ENCODE data around the gene TSPAN5. TPM values are rescaled to one million over a fixed set of nuclear protein-coding genes. Genes with fewer than 3 reads are reported as not detected.

The TSPAN5 gene
- total and polyA plus RNA-seq, 3 experiments from 2014 or later: 15.9 to 29.7 (median 16.7) TPM

GRCh38 chr4:98653890-98654867 lies 4.2 kb downstream of the TSPAN5 start:
- H3K4me1 ChIP-seq (ENCODE audit: insufficient read depth, low read length): peaks cover 30% of the 10 kb centered on the region
- CTCF ChIA-PET: interaction anchor here (1.1 kb wide), 1 partner anchor 15 kb away, joined by 3 read pairs; no protein-coding TSS in a partner anchor
- no peaks in the 10 kb centered on the region for H3K36me3 ChIP-seq (ENCODE audit: insufficient read depth, low read length)
- H3K27ac ChIP-seq (ENCODE audit: low read depth, low read length): no peak overlapping the region
- H3K4me3 ChIP-seq (ENCODE audit: low read length): no peak overlapping the region
- Mint-ChIP-seq H3K9me3 (no peaks in the 10 kb centered on the region), H3K27ac (peak overlapping the region in 2 of 8 donors; percentile 32 to 36), H3K4me1 (peaks cover 41 to 73% (median 61%) of the 10 kb centered on the region in 3 donors), H3K4me3 (peak overlapping the region in 1 of 7 donors; percentile 70), H3K36me3 (peaks cover 0 to 8% (median 0%) of the 10 kb centered on the region in 3 donors), H3K27me3 (no peaks in the 10 kb centered on the region)
- H3K9me3 ChIP-seq (ENCODE audit: low read length): no peaks in the 10 kb centered on the region
- POLR2A ChIA-PET: no interaction called here
- no peak for DNase-seq
- no peaks in the 10 kb centered on the region for H3K27me3 ChIP-seq (ENCODE audit: insufficient read depth, low read length, poor library complexity, severe bottlenecking)

- H3K27me3 ChIP-seq (ENCODE audit: insufficient read depth, low read length, poor library complexity, severe bottlenecking): no peaks in the 10 kb centered on the region
- H3K4me1 Mint-ChIP-seq: peaks cover 39 to 72% (median 56%) of the 10 kb centered on the region in 3 donors
- CTCF ChIA-PET: no interaction called here
- no peaks in the 10 kb centered on the region for H3K9me3 ChIP-seq (ENCODE audit: low read length)
- peaks cover 27% of the 10 kb centered on the region for H3K4me1 ChIP-seq (ENCODE audit: insufficient read depth, low read length)
- no peak for DNase-seq
- H3K4me3 ChIP-seq (ENCODE audit: low read length): no peak overlapping the region
- H3K36me3 Mint-ChIP-seq: peaks cover 0 to 7% (median 0%) of the 10 kb centered on the region in 3 donors
- no peaks in the 10 kb centered on the region for H3K27me3 Mint-ChIP-seq
- no peaks in the 10 kb centered on the region for H3K9me3 Mint-ChIP-seq
- H3K27ac Mint-ChIP-seq: no peak overlapping the region
- POLR2A ChIA-PET: no interaction called here
- no peak overlapping the region for H3K27ac ChIP-seq (ENCODE audit: low read depth, low read length)
- H3K36me3 ChIP-seq (ENCODE audit: insufficient read depth, low read length): no peaks in the 10 kb centered on the region
- H3K4me3 Mint-ChIP-seq: no peak overlapping the region
Observed at GRCh38 chr4:98652996-98653395, 5.4 kb downstream of the TSPAN5 start.

GRCh38 chr4:98648602-98649001 lies 9.8 kb downstream of the TSPAN5 start:
- POLR2A ChIA-PET: interaction anchor here (1.1 kb wide), 1 partner anchor 10 kb away, joined by 4 read pairs; the partner anchor contains the start of gene TSPAN5
- Histone ChIP-seq H3K4me3 (ENCODE audit: low read length) (no peak overlapping the region), H3K9me3 (ENCODE audit: low read length) (no peaks in the 10 kb centered on the region), H3K27me3 (ENCODE audit: insufficient read depth, low read length, poor library complexity, severe bottlenecking) (no peaks in the 10 kb centered on the region), H3K36me3 (ENCODE audit: insufficient read depth, low read length) (no peaks in the 10 kb centered on the region), H3K27ac (ENCODE audit: low read depth, low read length) (no peak overlapping the region), H3K4me1 (ENCODE audit: insufficient read depth, low read length) (peaks cover 10% of the 10 kb centered on the region)
- peak overlapping the region in 1 of 8 donors; percentile 40 for H3K27ac Mint-ChIP-seq
- CTCF ChIA-PET: interaction anchor here (1.1 kb wide), 1 partner anchor 9 kb away, joined by 5 read pairs; no protein-coding TSS in a partner anchor
- no peak overlapping the region for H3K4me3 Mint-ChIP-seq
- no peaks in the 10 kb centered on the region for H3K36me3 Mint-ChIP-seq
- H3K4me1 Mint-ChIP-seq: peaks cover 19 to 63% (median 37%) of the 10 kb centered on the region in 3 donors
- H3K27me3 Mint-ChIP-seq: no peaks in the 10 kb centered on the region
- DNase-seq: no peak
- H3K9me3 Mint-ChIP-seq: no peaks in the 10 kb centered on the region

GRCh38 chr4:98646422-98646821 lies 12.0 kb downstream of the TSPAN5 start:
- no peaks in the 10 kb centered on the region for H3K27me3 ChIP-seq (ENCODE audit: insufficient read depth, low read length, poor library complexity, severe bottlenecking)
- H3K9me3 Mint-ChIP-seq: no peaks in the 10 kb centered on the region
- H3K4me1 ChIP-seq (ENCODE audit: insufficient read depth, low read length): peaks cover 26% of the 10 kb centered on the region
- H3K27ac Mint-ChIP-seq: peak overlapping the region in 1 of 8 donors; percentile 13
- POLR2A ChIA-PET: no interaction called here
- no peak overlapping the region for H3K4me3 ChIP-seq (ENCODE audit: low read length)
- no peaks in the 10 kb centered on the region for H3K36me3 ChIP-seq (ENCODE audit: insufficient read depth, low read length)
- DNase-seq: no peak
- no peak overlapping the region for H3K27ac ChIP-seq (ENCODE audit: low read depth, low read length)
- H3K9me3 ChIP-seq (ENCODE audit: low read length): no peaks in the 10 kb centered on the region
- H3K4me1 Mint-ChIP-seq: peaks cover 38 to 70% (median 48%) of the 10 kb centered on the region in 3 donors
- no peak overlapping the region for H3K4me3 Mint-ChIP-seq
- H3K27me3 Mint-ChIP-seq: no peaks in the 10 kb centered on the region
- H3K36me3 Mint-ChIP-seq: no peaks in the 10 kb centered on the region
- CTCF ChIA-PET: interaction anchor here (0.6 to 1.4 kb wide), 2 partner anchors 9 to 267 kb away, joined by 3 read pairs; no protein-coding TSS in a partner anchor

- Mint-ChIP-seq H3K9me3 (no peaks in the 10 kb centered on the region), H3K36me3 (no peaks in the 10 kb centered on the region), H3K4me1 (peaks cover 42 to 73% (median 49%) of the 10 kb centered on the region in 3 donors), H3K4me3 (no peak overlapping the region), H3K27ac (peak overlapping the region in 1 of 8 donors; percentile 46), H3K27me3 (no peaks in the 10 kb centered on the region)
- Histone ChIP-seq H3K36me3 (ENCODE audit: insufficient read depth, low read length) (no peaks in the 10 kb centered on the region), H3K9me3 (ENCODE audit: low read length) (no peaks in the 10 kb centered on the region), H3K27ac (ENCODE audit: low read depth, low read length) (no peak overlapping the region), H3K27me3 (ENCODE audit: insufficient read depth, low read length, poor library complexity, severe bottlenecking) (no peaks in the 10 kb centered on the region), H3K4me1 (ENCODE audit: insufficient read depth, low read length) (peaks cover 27% of the 10 kb centered on the region), H3K4me3 (ENCODE audit: low read length) (no peak overlapping the region)
- DNase-seq: no peak
- CTCF ChIA-PET: interaction anchor here (1.4 kb wide), 1 partner anchor 10 kb away, joined by 3 read pairs; no protein-coding TSS in a partner anchor
- POLR2A ChIA-PET: no interaction called here
Observed at GRCh38 chr4:98645527-98645926, 12.9 kb downstream of the TSPAN5 start.

- no peak overlapping the region for H3K27ac ChIP-seq (ENCODE audit: low read depth, low read length)
- CTCF ChIA-PET: no interaction called here
Observed at GRCh38 chr4:98643755-98644154, 14.7 kb downstream of the TSPAN5 start.

GRCh38 chr4:98642991-98643426 lies 15.4 kb downstream of the TSPAN5 start:
- no peak for DNase-seq
- H3K9me3 Mint-ChIP-seq: no peaks in the 10 kb centered on the region
- H3K4me3 ChIP-seq (ENCODE audit: low read length): no peak overlapping the region
- no peaks in the 10 kb centered on the region for H3K27me3 Mint-ChIP-seq
- H3K4me3 Mint-ChIP-seq: peak overlapping the region in 5 of 7 donors; percentile 18 to 42 (median 32)
- ChIA-PET POLR2A (no interaction called here), CTCF (no interaction called here)
- no peak overlapping the region for H3K27ac ChIP-seq (ENCODE audit: low read depth, low read length)
- H3K27ac Mint-ChIP-seq: peak overlapping the region in 5 of 8 donors; percentile 39 to 74 (median 44)
- H3K36me3 Mint-ChIP-seq: peaks cover 0 to 2% (median 0%) of the 10 kb centered on the region in 3 donors
- H3K36me3 ChIP-seq (ENCODE audit: insufficient read depth, low read length): no peaks in the 10 kb centered on the region
- no peaks in the 10 kb centered on the region for H3K27me3 ChIP-seq (ENCODE audit: insufficient read depth, low read length, poor library complexity, severe bottlenecking)
- H3K9me3 ChIP-seq (ENCODE audit: low read length): no peaks in the 10 kb centered on the region
- H3K4me1 Mint-ChIP-seq: peaks cover 57 to 87% (median 74%) of the 10 kb centered on the region in 3 donors
- H3K4me1 ChIP-seq (ENCODE audit: insufficient read depth, low read length): peaks cover 39% of the 10 kb centered on the region

More at GRCh38 chr4:98643755-98644154, 14.7 kb downstream of the TSPAN5 start:
- peak overlapping the region; percentile 0 to 77 (median 76) for H3K27ac Mint-ChIP-seq
- H3K9me3 ChIP-seq (ENCODE audit: low read length): no peaks in the 10 kb centered on the region
- H3K9me3 Mint-ChIP-seq: no peaks in the 10 kb centered on the region
- H3K27me3 Mint-ChIP-seq: no peaks in the 10 kb centered on the region
- H3K4me1 Mint-ChIP-seq: peaks cover 52 to 82% (median 66%) of the 10 kb centered on the region in 3 donors
- peaks cover 0 to 2% (median 0%) of the 10 kb centered on the region in 3 donors for H3K36me3 Mint-ChIP-seq
- peak overlapping the region; percentile 58 to 81 (median 68) for H3K4me3 Mint-ChIP-seq
- POLR2A ChIA-PET: no interaction called here
- peaks cover 37% of the 10 kb centered on the region for H3K4me1 ChIP-seq (ENCODE audit: insufficient read depth, low read length)
- no peaks in the 10 kb centered on the region for H3K36me3 ChIP-seq (ENCODE audit: insufficient read depth, low read length)
- no peak for DNase-seq
- no peaks in the 10 kb centered on the region for H3K27me3 ChIP-seq (ENCODE audit: insufficient read depth, low read length, poor library complexity, severe bottlenecking)
- no peak overlapping the region for H3K4me3 ChIP-seq (ENCODE audit: low read length)

All from CD8-positive, alpha-beta memory T cell (primary cell).